Measurements from ENCODE around the gene LMAN2L.

GRCh38 chr2:96687266-96687665, 52.6 kb downstream of the LMAN2L start:
- TF ChIP-seq, protein P1, sequence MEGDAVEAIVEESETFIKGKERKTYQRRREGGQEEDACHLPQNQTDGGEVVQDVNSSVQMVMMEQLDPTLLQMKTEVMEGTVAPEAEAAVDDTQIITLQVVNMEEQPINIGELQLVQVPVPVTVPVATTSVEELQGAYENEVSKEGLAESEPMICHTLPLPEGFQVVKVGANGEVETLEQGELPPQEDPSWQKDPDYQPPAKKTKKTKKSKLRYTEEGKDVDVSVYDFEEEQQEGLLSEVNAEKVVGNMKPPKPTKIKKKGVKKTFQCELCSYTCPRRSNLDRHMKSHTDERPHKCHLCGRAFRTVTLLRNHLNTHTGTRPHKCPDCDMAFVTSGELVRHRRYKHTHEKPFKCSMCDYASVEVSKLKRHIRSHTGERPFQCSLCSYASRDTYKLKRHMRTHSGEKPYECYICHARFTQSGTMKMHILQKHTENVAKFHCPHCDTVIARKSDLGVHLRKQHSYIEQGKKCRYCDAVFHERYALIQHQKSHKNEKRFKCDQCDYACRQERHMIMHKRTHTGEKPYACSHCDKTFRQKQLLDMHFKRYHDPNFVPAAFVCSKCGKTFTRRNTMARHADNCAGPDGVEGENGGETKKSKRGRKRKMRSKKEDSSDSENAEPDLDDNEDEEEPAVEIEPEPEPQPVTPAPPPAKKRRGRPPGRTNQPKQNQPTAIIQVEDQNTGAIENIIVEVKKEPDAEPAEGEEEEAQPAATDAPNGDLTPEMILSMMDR (IDR thresholded peaks at IDR 0.05), result no peak
- no peak for TF ChIP-seq POLR2AphosphoS5 (IDR thresholded peaks at IDR 0.05)
